CD4-positive, alpha-beta T cell treated with Interferon gamma for 1 hour (primary cell): ENCODE data around the gene GPR137C.
A peak's percentile ranks its signal among the peaks of the same experiment; 100 is the strongest.

Experiments
- DNase-seq: peaks from one replicate; pipeline ENCODE4 v3.0.0-alpha.2; 2020

Gene GPR137C, protein sequence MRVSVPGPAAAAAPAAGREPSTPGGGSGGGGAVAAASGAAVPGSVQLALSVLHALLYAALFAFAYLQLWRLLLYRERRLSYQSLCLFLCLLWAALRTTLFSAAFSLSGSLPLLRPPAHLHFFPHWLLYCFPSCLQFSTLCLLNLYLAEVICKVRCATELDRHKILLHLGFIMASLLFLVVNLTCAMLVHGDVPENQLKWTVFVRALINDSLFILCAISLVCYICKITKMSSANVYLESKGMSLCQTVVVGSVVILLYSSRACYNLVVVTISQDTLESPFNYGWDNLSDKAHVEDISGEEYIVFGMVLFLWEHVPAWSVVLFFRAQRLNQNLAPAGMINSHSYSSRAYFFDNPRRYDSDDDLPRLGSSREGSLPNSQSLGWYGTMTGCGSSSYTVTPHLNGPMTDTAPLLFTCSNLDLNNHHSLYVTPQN

GRCh38 chr14:52552063-52552988, at the start of gene GPR137C, which contains the start of gene TXNDC16:
GPR137C (plus strand) TSS chr14:52552836; CDS start chr14:52553148, 312 bp downstream.
TXNDC16 (minus strand) TSS chr14:52552505; CDS start chr14:52543557, 8,948 bp downstream.
- peak; percentile 99 for DNase-seq

GRCh38 chr14:52513249-52513648, 39.4 kb upstream of the GPR137C start:
- no peak for DNase-seq

DNA sequence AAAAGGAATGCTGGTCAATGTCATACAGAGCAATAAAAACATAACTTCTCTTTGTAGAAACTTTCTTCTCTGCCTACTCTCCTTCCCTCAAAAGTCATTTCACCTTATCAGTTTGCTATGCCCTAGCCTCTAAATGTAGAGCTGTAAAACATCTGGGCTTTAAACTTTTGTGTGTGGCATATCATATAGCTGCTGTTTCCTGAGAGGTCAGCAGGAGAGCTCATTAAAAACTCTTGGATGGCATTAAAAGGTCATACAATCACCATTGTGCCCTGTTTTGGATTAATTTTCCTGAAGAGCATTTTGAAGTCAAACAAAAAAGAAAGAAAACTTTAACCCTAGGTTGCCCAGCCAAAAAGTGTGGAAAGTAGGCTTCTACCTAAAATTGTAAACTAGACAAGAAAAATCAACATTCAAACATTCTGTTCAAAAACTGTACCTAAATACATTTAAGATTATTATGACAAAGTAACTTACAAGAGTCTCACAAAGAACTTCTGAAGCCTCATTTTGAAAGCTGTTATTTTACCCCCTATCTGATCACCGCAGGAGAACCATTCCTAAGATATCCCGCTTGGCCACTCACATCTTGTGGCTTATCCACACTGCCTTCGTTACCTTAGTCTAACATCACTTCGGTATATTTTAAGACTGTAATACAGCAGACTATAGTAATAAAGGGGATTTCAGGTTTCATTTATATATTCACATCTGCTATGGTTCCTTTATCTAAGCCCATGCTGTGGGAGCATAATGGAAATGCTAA, 38.4 kb upstream of the GPR137C start:
- no peak for DNase-seq

DNA sequence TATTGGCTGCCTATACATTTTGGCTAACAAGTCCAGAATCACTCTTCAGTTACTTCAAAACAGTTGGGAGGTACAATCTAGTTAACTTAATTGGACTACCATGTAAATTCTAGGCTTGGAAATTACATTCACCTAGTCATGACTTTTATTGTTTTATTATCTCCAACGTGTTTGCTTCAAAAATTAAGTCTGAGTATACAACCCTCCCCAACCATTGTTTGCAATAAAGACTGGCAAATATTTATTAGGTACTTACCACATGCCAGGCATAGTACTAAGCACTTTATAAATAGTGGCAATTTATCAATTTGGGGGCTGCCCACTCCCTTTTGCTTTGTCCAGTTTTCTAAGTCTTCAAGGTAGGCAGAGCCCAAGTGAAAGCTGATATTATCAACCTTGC, 30.6 kb upstream of the GPR137C start:
- DNase-seq = no peak

DNA sequence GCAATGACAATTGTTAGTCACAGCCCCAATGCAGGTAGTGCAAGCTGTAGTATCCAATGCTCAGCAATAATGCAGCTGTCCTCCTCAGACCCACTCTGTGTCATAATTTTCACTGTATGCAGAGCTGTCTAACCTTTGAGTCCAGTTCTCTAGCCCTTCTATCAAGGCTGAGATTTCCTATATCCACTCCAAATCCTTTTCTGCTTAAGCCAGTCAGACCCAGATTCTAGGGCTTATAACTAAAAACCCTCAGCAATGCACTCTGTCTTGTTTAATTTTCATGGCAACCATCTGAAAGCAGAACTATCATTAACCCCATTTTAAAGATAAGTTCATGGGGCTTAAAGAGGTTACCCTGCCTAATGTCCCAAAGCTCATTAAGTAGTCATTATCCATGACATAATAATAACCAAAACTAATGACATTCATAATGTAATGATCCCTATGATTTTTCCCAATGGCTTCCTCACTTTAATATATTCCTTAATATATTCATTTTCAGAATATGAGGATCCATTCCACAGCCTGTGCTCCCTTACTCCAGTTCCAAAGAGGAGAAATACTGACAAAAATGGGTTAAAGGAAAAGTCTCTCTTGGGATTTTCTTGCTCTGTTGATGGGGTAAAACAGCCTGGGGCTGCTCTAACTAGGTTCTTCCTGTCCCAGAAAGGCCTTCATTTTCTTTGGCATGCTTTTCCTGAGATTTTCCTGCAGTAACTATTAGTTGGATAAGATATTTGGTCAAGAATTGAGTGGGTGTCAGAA, 29.9 kb upstream of the GPR137C start:
- no peak for DNase-seq

DNA sequence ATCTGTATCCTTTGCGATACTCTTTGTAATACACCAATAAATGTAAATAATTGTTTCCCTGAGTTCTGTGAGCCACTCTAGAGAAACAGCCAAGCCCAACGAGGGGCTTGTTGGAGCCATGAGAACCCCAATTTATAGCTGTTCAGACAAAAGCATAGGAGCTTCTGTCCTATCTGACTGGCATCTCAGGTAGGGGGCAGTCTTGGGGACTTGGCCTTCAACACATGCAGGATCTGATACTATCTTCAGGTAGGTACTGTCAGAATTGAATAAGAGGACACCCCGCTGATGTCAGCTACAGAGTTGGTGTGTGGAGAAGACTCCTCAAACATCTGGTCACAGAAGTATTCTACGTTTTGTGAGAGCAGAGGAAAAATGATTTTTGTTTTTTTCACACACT, 25.6 kb upstream of the GPR137C start:
- DNase-seq = no peak

DNA sequence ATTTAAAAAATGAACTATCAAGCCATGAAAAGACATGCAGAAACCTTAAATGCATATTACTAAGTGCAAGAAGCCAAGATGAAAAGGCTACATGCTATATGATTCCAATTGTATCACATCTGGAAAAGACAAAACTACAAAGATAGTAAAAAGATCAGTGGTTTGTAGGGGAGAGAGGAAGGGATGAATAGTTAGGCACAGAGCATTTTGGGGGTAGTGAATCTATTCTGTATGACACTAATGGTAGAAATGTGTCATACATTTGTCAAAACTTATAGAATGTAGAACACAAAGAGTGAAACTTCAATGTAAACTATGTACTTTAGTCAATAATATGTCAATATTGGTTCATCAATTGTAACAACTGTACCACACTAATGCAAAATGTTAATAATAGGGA, 21.2 kb upstream of the GPR137C start:
- no peak for DNase-seq

- DNase-seq = no peak
Measured at GRCh38 chr14:52536269-52536668, 16.4 kb upstream of the GPR137C start.

- DNase-seq = no peak
Measured at GRCh38 chr14:52538623-52539022, 14.0 kb upstream of the GPR137C start.

DNA sequence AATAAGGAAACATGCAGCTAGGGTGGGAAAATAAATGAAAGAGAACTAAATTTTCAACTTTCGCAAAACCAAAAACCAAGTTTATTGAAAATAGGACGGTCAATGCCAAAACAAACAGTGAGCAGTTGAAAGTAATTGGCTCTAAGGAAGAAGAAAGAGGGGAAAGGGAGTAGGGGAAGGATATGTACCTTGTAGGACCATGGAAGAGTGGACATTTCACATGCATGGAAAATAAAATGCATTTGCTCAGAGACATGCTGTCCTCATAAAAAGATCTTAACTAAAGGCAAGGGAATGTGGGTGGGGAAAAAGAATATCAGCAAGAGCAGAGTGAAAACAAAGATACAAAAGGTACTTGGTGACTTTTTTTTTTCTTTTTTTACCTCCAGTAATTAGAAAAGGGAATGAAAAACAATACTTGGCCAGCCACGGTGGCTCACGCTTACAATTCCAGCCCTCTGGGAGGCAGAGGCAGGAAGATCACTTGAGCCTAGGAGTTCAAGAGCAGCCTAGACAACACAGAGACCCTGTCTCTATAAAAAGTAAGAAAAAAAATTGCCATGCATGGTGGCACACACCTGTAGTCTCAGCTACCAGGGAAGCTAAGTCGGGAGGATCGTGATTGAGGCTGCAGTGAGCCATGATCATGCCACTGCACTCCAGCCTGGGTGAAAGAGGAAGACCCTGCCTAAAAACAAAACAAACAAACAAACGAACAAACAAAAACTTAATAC, 6.9 kb upstream of the GPR137C start:
- no peak for DNase-seq

- DNase-seq = no peak
Measured at GRCh38 chr14:52546318-52546670, 6.3 kb upstream of the GPR137C start.

- no peak for DNase-seq
Measured at GRCh38 chr14:52547027-52547426, 5.6 kb upstream of the GPR137C start.

- DNase-seq = no peak
Measured at GRCh38 chr14:52547526-52547925, 5.1 kb upstream of the GPR137C start.

DNA sequence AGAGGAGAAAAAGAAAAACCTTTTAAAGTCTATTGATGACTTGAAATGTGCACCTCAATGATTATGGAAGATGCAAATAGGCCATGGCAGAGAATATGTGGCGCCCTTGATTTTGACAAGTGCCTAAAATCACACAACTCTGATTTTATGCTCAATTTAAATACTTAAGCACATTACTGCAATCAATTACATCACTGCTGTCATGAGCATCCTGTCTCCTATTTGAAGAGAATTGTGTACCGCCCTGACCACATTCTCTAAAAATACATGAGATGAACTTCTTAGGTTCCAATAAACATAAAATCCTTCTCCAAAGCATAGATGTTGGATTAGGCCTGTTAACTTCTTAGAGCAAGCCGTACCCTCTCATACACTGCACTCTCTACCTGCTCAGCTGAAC, 2.0 kb upstream of the GPR137C start:
- DNase-seq = no peak

GRCh38 chr14:52551205-52551604, 1.4 kb upstream of the GPR137C start:
- no peak for DNase-seq

- no peak for DNase-seq
Measured at GRCh38 chr14:52551696-52552062, 957 bp upstream of the GPR137C start.

DNA sequence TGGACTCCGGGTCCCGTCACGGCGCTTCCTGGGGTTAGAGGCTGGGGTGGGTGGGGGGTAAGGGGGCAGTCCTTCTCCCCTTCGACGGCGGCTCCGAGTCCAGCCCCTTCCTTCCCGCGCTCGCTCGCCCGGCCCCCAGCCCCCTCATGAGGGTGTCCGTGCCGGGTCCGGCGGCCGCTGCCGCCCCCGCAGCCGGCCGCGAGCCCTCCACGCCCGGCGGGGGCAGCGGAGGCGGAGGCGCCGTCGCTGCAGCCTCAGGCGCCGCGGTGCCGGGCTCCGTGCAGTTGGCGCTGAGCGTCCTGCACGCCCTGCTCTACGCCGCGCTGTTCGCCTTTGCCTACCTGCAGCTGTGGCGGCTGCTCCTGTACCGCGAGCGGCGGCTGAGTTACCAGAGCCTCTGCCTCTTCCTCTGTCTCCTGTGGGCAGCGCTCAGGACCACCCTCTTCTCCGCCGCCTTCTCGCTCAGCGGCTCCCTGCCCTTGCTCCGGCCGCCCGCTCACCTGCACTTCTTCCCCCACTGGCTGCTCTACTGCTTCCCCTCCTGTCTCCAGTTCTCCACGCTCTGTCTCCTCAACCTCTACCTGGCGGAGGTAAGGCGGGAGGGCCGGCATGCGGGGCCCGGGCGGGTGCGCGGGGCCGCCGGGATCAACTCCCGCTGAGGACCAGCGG, 500 bp downstream of the GPR137C start:
- peak; percentile 13 for DNase-seq

GRCh38 chr14:52553671-52554575, 1.3 kb downstream of the GPR137C start:
- peak; percentile 84 for DNase-seq

DNA sequence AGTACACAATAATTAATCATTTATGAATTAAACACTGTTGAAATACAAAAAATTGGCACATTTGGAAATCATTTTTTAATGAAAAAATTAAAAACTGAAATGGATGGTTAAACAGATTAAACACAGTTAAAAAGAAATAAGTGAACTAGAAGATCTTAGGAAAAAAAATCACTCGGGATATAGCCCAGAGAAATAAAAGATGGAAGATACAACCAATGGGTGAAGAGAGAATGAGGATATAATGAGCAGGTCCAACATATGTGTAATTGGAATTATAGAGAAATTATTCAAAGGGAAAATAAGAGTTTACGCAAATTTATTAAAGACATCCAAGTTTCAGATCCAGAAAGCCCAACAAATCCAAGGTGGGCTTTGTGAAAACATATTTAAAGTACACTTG, 6.1 kb downstream of the GPR137C start:
- no peak for DNase-seq

DNA sequence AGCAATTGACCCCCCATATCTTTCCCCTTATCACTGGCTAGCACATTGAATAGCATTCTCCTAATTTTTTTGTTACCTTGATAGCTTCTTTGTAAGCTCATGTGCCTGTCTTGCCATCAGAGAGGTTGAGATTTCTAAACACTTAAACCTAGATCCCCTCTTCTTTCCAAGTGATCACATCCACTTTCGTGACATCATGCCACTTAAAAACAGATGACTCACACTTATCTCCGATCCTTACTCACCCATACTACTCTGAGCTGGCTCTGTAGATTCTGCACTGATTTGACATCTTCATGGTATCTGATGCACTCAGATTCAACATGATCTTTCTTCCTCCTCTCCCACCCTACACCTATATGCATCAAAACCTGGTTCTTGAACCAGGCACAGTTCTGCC, 10.5 kb downstream of the GPR137C start:
- no peak for DNase-seq
